Omental fat pad (tissue), 4 donors: ENCODE results near the gene TTBK1. TPM values are rescaled to one million over a fixed set of nuclear protein-coding genes. Genes with fewer than 3 reads are reported as not detected.

Experiments used
- ATAC-seq: fragments of 150-250 bp; one replicate; pipeline ENCODE4 v1.9.1; 2016; ENCODE audit warnings: mild to moderate bottlenecking, moderate library complexity; ENCODE audit not compliant: low FRiP score
- DNase-seq: peaks from one replicate; pipeline ENCODE4 v3.0.0-alpha.2; 2019; ENCODE audit warnings: low spot score
- total RNA-seq, 4 donors: library from RNA; depleted of rRNA; stranded (reverse); fragments of >200 nt; gene quantifications; one replicate each; pipeline ENCODE4 v1.1.0, GENCODE V29; 2016
- TF ChIP-seq, protein P1 (sequence below), 3 donors: fragments of 450-650 bp; IDR thresholded peaks; one replicate each; pipeline ENCODE4 v1.5.1; 2016 to 2017; ENCODE audit warnings: antibody characterized with exemption in 3 of 3, mild to moderate bottlenecking in 3 of 3, moderate library complexity in 2 of 3

TTBK1 gene
- total RNA-seq, 4 donors from 2014 or later, result not detected

DNA sequence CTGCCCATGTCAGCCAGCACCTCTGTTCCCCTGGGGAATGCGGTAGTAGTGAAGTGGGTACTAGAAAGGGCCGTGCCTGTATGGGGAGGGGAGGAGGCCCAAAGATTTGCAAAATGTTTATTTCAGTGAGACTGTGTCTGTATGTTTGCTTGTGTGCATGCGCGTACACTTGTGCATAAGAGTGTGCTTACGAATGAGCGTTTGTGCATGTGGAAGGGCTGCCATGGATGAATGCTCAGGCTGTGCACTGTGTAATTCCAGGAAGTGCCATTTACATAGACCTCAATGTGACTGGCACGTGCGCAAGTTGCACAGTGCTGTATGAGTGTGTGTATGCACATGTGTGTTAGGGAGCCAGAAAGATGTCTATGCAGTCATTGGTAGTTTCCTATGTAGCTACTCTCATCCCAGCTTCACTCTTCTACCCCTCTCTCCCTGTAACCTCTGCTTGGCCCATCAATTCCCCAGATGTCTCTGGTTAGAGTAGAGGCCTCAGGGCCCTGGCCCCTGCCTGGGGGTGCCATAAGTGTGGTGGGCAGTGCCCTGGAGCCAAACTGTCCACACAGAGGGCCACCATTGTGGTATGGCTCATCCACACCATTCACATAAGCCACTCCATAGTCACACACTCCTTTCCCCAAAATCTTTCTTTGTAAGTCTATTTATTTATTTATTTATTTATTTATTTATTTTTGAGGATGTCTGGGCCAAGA lies 28.0 kb downstream of the TTBK1 start:
- no peak for ATAC-seq
- no peak for DNase-seq
- TF ChIP-seq, protein P1, sequence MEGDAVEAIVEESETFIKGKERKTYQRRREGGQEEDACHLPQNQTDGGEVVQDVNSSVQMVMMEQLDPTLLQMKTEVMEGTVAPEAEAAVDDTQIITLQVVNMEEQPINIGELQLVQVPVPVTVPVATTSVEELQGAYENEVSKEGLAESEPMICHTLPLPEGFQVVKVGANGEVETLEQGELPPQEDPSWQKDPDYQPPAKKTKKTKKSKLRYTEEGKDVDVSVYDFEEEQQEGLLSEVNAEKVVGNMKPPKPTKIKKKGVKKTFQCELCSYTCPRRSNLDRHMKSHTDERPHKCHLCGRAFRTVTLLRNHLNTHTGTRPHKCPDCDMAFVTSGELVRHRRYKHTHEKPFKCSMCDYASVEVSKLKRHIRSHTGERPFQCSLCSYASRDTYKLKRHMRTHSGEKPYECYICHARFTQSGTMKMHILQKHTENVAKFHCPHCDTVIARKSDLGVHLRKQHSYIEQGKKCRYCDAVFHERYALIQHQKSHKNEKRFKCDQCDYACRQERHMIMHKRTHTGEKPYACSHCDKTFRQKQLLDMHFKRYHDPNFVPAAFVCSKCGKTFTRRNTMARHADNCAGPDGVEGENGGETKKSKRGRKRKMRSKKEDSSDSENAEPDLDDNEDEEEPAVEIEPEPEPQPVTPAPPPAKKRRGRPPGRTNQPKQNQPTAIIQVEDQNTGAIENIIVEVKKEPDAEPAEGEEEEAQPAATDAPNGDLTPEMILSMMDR (IDR thresholded peaks at IDR 0.05), result no peak

DNA sequence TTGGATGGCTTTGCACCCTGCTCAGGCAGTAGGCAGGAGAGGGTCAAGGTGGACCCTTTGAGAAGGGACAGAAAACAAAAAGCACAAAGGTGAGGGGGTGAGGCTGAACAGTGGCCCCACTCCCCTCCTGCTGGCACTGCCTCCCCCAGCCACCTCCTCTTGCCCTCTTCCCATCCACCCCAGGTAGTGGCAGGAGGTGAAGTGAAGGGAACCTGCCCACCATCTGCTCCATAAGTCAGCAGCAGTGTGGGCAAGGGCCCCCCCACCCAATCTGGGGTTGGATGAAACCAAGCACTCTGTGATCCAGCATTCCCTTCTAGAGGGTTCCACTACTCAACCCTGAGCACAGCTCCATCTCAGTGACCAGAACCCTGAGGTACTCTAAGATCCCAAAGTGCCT lies 28.7 kb downstream of the TTBK1 start:
- TF ChIP-seq, protein P1 (IDR thresholded peaks at IDR 0.05), result no peak
- ATAC-seq, result no peak
- DNase-seq, result no peak

DNA sequence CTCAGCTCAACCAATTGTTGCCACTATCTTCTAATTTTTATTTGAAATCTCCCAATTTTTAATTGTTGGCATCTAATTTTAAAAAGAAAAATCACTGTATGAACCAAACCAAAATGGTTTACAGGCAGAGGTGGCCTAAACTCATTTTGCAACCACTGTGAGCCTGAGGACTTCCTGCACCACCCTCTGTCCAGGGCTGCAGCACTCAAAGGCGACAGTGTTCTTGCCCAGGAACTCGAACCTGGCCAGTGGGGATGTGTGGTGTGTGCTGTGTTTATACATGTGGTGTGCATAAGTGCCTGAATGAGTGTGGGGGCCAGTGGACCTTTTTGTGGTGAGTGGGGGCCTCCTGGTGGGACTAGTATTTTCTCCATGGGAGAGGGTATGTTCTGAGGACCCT lies 30.4 kb downstream of the TTBK1 start:
- DNase-seq, result no peak
- ATAC-seq, result no peak
- TF ChIP-seq, protein P1 (IDR thresholded peaks at IDR 0.05), result no peak

DNA sequence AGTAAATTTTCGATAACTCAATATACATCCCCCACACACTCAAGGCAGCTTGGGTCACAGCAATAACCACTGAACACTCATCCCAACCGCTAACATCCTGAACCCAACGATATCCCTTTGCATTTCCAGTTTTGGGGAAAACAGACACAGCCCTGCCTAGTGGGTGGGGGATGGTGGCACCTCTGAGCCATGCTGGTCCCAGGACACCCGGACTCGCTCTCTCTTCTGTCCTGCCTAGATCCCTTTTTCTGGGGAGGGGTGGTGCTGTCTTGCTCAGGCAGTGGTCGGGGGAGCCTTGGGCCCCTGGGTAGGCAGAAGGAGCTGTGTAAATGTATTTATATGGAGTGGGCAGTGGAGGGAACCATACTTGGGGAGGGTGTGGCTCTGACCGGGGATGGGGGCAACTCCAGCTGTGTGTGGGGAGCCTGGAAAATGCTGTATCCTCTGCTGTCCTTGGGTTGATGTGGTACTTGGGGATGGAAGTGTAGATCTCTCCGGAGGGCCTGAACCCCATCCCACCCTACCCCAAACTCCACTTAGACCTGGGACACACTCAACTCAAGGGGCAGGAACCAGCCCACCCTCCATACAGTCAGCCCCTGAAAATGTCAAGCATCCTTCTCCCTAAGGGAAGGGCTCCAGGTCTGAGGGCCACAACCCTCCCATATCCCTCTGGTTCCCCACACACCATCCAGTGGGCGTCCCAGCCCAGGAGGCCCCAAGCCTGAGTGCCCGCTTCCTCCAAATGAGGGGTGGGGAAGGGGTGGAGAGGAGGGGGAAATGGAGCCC lies 31.0 kb downstream of the TTBK1 start:
- no peak for ATAC-seq
- TF ChIP-seq, protein P1 (IDR thresholded peaks at IDR 0.05), result no peak

DNA sequence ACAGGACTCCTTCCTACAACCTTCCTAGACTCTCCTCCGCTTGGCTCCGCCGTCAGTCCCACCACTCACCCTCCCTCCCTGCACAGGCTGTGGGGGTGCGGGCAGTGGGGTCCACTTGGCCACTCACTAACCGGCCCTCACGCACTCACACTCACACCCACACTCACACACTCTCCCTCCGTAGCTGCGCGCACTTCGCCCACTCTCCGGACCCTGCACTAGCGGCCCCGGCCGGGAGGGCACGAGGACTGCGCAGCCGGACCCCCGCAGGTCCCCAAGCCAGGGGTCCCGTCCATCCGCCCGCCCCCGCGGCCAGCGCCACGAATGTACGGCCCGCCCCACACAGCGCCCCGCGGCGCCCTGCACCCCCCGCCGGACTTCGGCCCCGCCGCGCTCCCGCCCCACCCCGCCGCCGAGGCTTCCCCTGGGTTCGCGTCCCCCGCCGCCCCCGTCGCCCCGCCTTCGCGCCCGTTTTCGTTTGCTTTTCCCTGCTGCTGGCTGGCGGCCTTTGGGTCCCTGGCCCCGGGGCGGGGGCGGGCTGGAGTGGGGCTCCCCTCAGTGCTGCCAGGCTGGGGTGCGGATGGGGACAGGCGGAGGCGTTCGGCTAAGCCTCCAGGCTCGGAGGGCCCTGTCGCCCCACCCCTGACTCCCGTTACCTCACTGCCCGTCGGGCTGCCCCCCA lies 31.8 kb downstream of the TTBK1 start:
- TF ChIP-seq, protein P1 (IDR thresholded peaks at IDR 0.05), result no peak
- ATAC-seq (no peak), DNase-seq (no peak)

More for the DNA sequence above, 31.0 kb downstream of the TTBK1 start:
- no peak for DNase-seq

DNA sequence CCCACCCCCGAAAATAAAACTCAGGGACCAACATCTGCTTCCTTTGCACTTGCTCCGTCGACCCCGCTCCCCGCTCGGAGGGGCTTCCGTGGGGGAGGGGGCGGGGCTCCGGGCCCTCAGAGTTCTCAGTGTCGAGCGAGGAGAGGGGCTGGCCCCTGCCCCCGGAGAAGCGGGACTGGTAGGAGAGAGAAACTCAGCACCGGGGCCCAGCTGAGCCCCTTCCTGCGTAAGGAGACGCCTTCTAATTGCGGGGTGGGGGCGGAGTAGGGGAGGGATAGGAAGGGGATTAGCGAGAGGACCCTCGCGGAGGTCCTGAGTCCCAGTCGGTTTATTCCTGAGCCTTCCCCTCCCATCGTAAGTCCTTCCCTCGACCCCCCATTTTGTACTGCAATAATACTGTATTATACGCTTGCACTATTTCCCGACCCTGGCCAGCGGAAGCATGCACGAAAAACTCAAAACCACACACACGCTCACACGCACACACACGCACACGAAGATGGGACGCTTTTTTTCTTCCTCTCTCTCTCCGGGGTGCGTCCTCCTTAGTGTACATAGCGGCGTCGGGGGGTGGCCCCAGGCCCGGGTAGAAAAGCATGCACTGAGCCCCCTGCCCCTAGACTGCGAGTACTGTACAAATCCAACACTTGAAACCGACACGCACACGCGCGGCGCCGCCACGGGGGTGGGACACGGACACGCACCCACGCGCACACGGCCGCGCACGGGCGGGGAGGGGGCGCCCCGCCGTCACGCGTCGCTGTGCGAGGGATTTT lies 32.7 kb downstream of the TTBK1 start:
- TF ChIP-seq, protein P1 (IDR thresholded peaks at IDR 0.05), result no peak
- ATAC-seq (no peak), DNase-seq (no peak)
